Stimulated activated CD8-positive, alpha-beta memory T cell treated with anti-CD3 and anti-CD28 coated beads, Interleukin-7, amount 100 ng/mL, for 1 hour (primary cell): ENCODE results near the gene MBNL3.
"Not testable (repeated sequence)": the region's sequence is repeated elsewhere in the genome, so short reads cannot be mapped to it uniquely, and the experiment has no call there.

Experiments
- DNase-seq, 2 donors: peaks; one replicate each; pipeline ENCODE4 v3.0.0-alpha.2; 2020; ENCODE audit warnings: low read depth in 2 of 2

The MBNL3 gene

GRCh38 chrX:132373610-132374009 lies 115.2 kb downstream of the MBNL3 start:
- DNase-seq = no peak

GRCh38 chrX:132369617-132370326 lies 119.1 kb downstream of the MBNL3 start:
- DNase-seq = no peak

- no peak for DNase-seq
Observed at GRCh38 chrX:132367984-132368383, 120.9 kb downstream of the MBNL3 start.

GRCh38 chrX:132367314-132367713 lies 121.5 kb downstream of the MBNL3 start:
- no peak for DNase-seq

GRCh38 chrX:132365490-132365889 lies 123.3 kb downstream of the MBNL3 start:
- DNase-seq = no peak

- DNase-seq = no peak
Observed at GRCh38 chrX:132364313-132364712, 124.5 kb downstream of the MBNL3 start.

GRCh38 chrX:132353430-132353829 lies 135.4 kb downstream of the MBNL3 start:
- DNase-seq = no peak

- DNase-seq = no peak
Observed at GRCh38 chrX:132336172-132336571, 152.7 kb downstream of the MBNL3 start.

- DNase-seq = no peak
Observed at GRCh38 chrX:132333351-132333750, 155.5 kb downstream of the MBNL3 start.

- DNase-seq = no peak
Observed at GRCh38 chrX:132331532-132331931, 157.3 kb downstream of the MBNL3 start.

GRCh38 chrX:132331000-132331399 lies 157.8 kb downstream of the MBNL3 start:
- no peak for DNase-seq

GRCh38 chrX:132330156-132330729 lies 158.6 kb downstream of the MBNL3 start:
- no peak for DNase-seq

- not testable (repeated sequence) for DNase-seq
Observed at GRCh38 chrX:132326960-132327359, 161.9 kb downstream of the MBNL3 start.
